Measurements from ENCODE around the gene UAP1L1. TPM values are rescaled to one million over a fixed set of nuclear protein-coding genes. Genes with fewer than 3 reads are reported as not detected.
A peak's percentile ranks its signal among the peaks of the same experiment; 100 is the strongest.

The UAP1L1 gene
- total and polyA plus RNA-seq, 9 of the 15 experiments (the other 6 are each of a cell fraction or from before 2014, with no cell fraction given) = 0.20 to 8.6 (median 3.7) TPM

GRCh38 chr9:137028263-137029057 lies 48.9 kb upstream of the UAP1L1 start (continued):
- TF ChIP-seq ZNF318 (IDR thresholded peaks at IDR 0.05; ENCODE audit: borderline replicate concordance in 1 of 2, low read depth in 1 of 2) (no peak), ZNF644 (tag; IDR thresholded peaks at IDR 0.05; ENCODE audit: low read depth) (no peak), POLR2H (tag; IDR thresholded peaks at IDR 0.05; ENCODE audit: low read depth) (no peak), PRDM10 (IDR thresholded peaks at IDR 0.05; ENCODE audit: partially characterized antibody) (peak; percentile 8), CTBP1 (IDR thresholded peaks at IDR 0.05; ENCODE audit: borderline replicate concordance) (peak; percentile 61; the same call in 1 of the 2 replicates), E2F1 (CRISPR knock-in tag; IDR thresholded peaks at IDR 0.05) (no peak), ZNF184 (CRISPR knock-in tag; IDR thresholded peaks at IDR 0.05) (no peak), DACH1 (IDR thresholded peaks at IDR 0.05; ENCODE audit: partially characterized antibody) (no peak), OTX1 (CRISPR knock-in tag; IDR thresholded peaks at IDR 0.05) (no peak), ZNF668 (CRISPR knock-in tag; IDR thresholded peaks at IDR 0.05) (no peak), ADNP (tag; IDR thresholded peaks at IDR 0.05) (no peak), MAFF (IDR thresholded peaks at IDR 0.05; ENCODE audit: low read length) (no peak), SMAD3 (CRISPR knock-in tag; conservative IDR thresholded peaks at IDR 0.05) (no peak)

All from K562 (cell line).